ENCODE data around the gene ARRB1.
A peak's percentile ranks its signal among the peaks of the same experiment; 100 is the strongest.

The ARRB1 gene

DNA sequence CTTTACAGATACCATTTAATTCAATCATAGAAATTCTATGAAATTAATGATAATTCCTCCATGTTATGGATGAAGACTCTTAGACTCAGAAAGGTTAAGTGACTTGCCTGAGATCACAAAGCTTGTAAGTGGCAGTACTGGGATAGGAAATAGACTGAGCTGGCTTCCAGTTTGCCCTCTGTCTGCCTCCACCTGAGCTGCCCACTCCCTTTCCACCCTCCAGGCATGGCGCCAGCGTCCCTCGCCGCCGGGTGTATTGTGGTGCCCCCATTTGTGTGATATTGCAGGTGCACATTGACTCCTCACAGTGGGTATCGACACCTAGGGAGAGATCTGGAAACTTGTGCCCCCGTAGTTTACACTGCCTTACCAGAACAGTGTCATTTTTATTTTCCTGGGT lies 38.5 kb upstream of the ARRB1 start:
- no peak for DNase-seq (ENCODE audit: low read depth, low spot score)
- CTCF ChIA-PET: interaction anchor here (1.0 to 12.4 kb wide), 17 partner anchors 9 to 316 kb away, joined by 3 to 534 read pairs (median 16); partner anchors contain the start of genes GDPD5 and RPS3
- POLR2A ChIA-PET: no interaction called here

DNA sequence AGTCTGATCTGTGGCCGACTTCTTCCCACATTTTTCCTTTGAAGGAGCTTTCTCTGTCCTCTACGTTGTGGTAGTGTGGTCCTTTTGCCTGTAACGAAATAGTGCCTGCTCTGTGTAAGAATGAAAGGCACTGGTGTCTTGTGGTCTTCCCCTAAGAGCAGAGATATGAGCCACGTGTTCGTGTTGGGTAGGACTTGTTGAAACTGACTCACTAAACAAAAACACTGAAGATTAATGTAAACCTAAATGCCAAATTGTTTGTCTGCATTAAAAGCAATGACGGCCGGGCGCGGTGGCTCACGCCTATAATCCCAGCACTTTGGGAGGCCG lies 37.8 kb upstream of the ARRB1 start:
- TF ChIP-seq, protein P1, sequence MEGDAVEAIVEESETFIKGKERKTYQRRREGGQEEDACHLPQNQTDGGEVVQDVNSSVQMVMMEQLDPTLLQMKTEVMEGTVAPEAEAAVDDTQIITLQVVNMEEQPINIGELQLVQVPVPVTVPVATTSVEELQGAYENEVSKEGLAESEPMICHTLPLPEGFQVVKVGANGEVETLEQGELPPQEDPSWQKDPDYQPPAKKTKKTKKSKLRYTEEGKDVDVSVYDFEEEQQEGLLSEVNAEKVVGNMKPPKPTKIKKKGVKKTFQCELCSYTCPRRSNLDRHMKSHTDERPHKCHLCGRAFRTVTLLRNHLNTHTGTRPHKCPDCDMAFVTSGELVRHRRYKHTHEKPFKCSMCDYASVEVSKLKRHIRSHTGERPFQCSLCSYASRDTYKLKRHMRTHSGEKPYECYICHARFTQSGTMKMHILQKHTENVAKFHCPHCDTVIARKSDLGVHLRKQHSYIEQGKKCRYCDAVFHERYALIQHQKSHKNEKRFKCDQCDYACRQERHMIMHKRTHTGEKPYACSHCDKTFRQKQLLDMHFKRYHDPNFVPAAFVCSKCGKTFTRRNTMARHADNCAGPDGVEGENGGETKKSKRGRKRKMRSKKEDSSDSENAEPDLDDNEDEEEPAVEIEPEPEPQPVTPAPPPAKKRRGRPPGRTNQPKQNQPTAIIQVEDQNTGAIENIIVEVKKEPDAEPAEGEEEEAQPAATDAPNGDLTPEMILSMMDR (IDR thresholded peaks at IDR 0.05; ENCODE audit: insufficient read depth, low read length, missing control alignments): no peak
- H3K4me3 ChIP-seq (ENCODE audit: low read depth, low read length): no peak overlapping the region
- ChIA-PET POLR2A (no interaction called here), CTCF (interaction anchor here (0.6 to 12.4 kb wide), 38 partner anchors 9 to 480 kb away, joined by 3 to 534 read pairs (median 8); partner anchors contain the start of genes GDPD5 and RPS3)
- DNase-seq (ENCODE audit: low read depth, low spot score): no peak

More for the DNA sequence above, 38.5 kb upstream of the ARRB1 start:
- TF ChIP-seq, protein P1 (IDR thresholded peaks at IDR 0.05; ENCODE audit: insufficient read depth, low read length, missing control alignments): no peak
- no peak overlapping the region for H3K4me3 ChIP-seq (ENCODE audit: low read depth, low read length)

DNA sequence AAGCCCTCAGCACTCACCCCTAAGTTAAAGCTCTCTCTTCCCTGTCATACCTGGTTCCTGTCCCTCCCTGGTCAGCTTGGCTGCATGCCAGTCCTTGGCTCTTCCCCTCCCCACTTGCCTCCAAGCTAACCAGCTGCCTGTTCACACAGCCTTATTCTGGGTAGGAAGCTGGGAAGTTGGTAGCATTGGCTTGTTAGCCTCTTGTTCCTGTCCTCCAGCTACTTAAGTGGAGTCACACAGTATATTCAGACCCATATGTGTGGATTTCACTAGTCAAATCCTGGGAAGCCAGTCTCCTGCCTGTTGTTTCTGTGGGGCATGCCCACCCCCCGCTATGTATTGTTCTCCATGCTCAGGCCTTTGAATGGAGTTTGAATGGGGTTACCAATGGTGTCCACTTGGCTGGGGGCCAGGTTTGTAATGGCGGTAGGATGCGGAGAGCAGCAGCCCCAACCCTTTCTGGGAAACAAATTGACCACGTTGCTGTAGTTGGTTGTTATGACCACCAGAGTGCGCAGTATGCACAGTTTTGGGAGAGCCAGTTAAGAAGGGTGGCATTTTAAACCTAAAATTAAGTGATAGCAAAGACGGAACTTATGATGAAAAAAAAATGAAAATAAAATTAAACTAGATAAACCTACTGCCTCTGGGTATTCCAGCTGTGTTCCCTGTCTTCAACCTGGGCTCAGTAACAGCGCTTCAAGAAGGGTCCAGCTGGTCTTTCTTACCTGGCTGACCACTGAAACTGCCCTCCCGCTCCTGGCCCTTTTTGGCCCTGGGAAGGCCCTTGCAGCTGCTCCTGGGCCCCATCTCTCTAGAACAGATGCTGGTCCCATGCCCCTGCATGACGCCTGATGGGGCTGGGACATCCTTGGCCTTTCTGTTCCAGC lies 37.2 kb upstream of the ARRB1 start:
- ChIA-PET CTCF (interaction anchor here (0.6 to 12.4 kb wide), 48 partner anchors 9 to 480 kb away, joined by 3 to 534 read pairs (median 6); partner anchors contain the start of genes GDPD5 and RPS3), POLR2A (interaction anchor here (1.9 kb wide), 1 partner anchor 12 kb away, joined by 8 read pairs; no protein-coding TSS in a partner anchor)
- TF ChIP-seq, protein P1 (IDR thresholded peaks at IDR 0.05; ENCODE audit: insufficient read depth, low read length, missing control alignments): peak; percentile 71
- H3K4me3 ChIP-seq (ENCODE audit: low read depth, low read length): no peak overlapping the region
- DNase-seq (ENCODE audit: low read depth, low spot score): no peak

DNA sequence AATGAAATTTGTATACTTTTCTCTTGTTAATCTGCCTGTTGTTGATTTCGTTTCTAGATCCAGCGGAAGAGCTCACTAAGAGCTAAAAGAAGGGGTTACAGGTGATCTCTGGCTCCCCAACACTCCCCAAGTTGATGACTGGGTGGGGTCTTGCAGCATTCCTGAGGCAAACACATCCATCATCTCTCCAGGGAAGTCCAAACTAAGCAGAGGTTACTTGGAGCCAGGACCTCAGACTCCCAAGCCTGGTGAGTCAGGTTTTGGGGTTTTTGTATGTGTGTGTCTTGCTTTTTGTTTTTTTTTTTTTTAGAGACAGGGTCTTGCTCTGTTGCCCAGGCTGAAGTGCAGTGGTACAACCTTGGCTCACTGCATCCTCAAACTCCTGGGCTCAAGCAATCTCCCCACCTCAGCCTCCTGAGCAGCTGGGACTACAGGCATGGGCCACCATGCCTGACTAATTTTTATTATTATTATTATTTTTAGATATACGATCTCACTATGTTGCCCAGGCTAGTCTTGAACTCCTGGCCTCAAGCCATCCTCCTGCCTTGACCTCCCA lies 36.4 kb upstream of the ARRB1 start:
- DNase-seq (ENCODE audit: low read depth, low spot score): no peak
- TF ChIP-seq, protein P1 (IDR thresholded peaks at IDR 0.05; ENCODE audit: insufficient read depth, low read length, missing control alignments): no peak
- ChIA-PET POLR2A (interaction anchor here (1.0 to 1.9 kb wide), 2 partner anchors 12 to 62 kb away, joined by 3 to 8 read pairs; no protein-coding TSS in a partner anchor), CTCF (interaction anchor here (0.6 to 12.4 kb wide), 41 partner anchors 8 to 480 kb away, joined by 3 to 534 read pairs (median 8); partner anchors contain the start of genes GDPD5 and RPS3)
- no peak overlapping the region for H3K4me3 ChIP-seq (ENCODE audit: low read depth, low read length)

DNA sequence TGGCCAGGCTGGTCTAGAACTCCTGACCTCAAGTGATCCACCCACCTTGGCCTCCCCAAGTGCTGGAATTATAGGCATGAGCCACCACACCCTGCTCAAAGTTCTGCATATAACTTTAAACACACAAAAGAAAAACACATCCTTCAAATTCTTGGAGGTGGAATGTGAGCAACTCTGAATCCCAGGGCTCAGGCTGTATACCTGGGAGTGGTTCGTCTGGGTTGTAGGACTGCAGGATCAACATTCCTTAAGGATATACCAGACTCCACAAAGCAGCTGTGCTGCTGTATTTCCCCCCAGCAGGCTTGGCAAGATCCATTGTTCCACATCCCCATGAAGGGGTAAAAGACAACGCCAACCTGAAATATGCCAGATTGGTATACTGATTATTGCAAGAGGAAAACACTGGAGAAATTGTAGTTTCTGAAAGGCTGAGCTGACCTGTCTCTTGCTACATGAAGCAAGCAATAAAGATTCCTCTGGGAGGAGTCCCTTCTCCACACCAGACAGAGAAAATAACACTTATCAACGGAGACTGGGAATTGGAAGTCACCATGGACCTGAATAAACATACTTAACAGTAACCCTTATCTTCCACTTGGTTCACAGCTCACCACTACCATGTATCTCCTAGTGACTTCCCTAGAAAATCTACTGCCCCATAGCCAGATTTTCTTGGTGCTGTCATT lies 35.6 kb upstream of the ARRB1 start:
- no peak overlapping the region for H3K4me3 ChIP-seq (ENCODE audit: low read depth, low read length)
- DNase-seq (ENCODE audit: low read depth, low spot score): no peak
- TF ChIP-seq, protein P1 (IDR thresholded peaks at IDR 0.05; ENCODE audit: insufficient read depth, low read length, missing control alignments): no peak
- POLR2A ChIA-PET: interaction anchor here (1.0 to 1.9 kb wide), 2 partner anchors 13 to 61 kb away, joined by 3 to 8 read pairs; no protein-coding TSS in a partner anchor
- CTCF ChIA-PET: interaction anchor here (0.7 to 12.4 kb wide), 21 partner anchors 10 to 277 kb away, joined by 3 to 534 read pairs (median 9); partner anchors contain the start of genes GDPD5 and RPS3
